Activated naive CD8-positive, alpha-beta T cell treated with anti-CD3 and anti-CD28 coated beads for 36 hours (primary cell): Measurements from ENCODE around the gene RTN3. TPM values are rescaled to one million over a fixed set of nuclear protein-coding genes. Genes with fewer than 3 reads are reported as not detected.

Experiments used
- DNase-seq: peaks from one replicate; pipeline ENCODE4 v3.0.0; 2021
- H3K27ac Mint-ChIP-seq: one replicate; pipeline ENCODE4 v1.8.0; 2022; ENCODE audit warnings: mild to moderate bottlenecking, moderate library complexity, mixed read lengths
- H3K27me3 Mint-ChIP-seq: one replicate; pipeline ENCODE4 v1.8.0; 2022; ENCODE audit warnings: mild to moderate bottlenecking, mixed read lengths
- H3K36me3 Mint-ChIP-seq: one replicate; pipeline ENCODE4 v1.8.0; 2021; ENCODE audit warnings: mild to moderate bottlenecking, mixed read lengths
- H3K4me1 Mint-ChIP-seq: one replicate; pipeline ENCODE4 v1.8.0; 2021; ENCODE audit warnings: mixed read lengths
- H3K4me3 Mint-ChIP-seq: one replicate; pipeline ENCODE4 v1.8.0; 2022; ENCODE audit warnings: mild to moderate bottlenecking, moderate library complexity, mixed read lengths
- H3K9me3 Mint-ChIP-seq: one replicate; pipeline ENCODE4 v1.8.0; 2022; ENCODE audit warnings: mixed read lengths
- total RNA-seq, 2 experiments: library from RNA; stranded (reverse); gene quantifications; one replicate each; pipeline ENCODE4 v1.2.3, GENCODE V29; 2021

The RTN3 gene
- total RNA-seq, 2 experiments from 2014 or later = 30.4 to 33.5 TPM

DNA sequence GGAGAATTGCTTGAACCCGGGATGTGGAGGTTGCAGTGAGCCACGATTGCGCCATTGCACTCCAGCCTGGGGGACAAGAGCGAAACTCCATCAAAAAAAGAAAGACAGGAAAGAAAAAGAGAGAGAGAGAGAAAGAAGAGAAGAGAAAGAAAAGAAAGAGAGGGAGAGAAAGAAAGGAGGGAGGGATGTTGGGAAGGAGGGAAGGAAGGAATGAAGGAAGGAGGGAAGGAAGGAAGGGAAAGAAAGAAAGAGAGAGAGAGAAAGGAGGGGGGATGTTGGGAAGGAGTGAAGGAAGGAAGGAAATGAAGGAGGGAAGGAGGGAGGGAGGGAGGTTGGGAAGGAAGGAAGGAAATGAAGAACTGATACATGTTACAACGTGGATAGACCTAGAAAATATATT, 119.6 kb downstream of the RTN3 start:
- Mint-ChIP-seq H3K4me1 (no peaks in the 10 kb centered on the region), H3K27ac (no peak overlapping the region), H3K36me3 (no peaks in the 10 kb centered on the region), H3K9me3 (no peaks in the 10 kb centered on the region), H3K4me3 (no peak overlapping the region), H3K27me3 (peaks cover 13% of the 10 kb centered on the region)
- DNase-seq = no peak

DNA sequence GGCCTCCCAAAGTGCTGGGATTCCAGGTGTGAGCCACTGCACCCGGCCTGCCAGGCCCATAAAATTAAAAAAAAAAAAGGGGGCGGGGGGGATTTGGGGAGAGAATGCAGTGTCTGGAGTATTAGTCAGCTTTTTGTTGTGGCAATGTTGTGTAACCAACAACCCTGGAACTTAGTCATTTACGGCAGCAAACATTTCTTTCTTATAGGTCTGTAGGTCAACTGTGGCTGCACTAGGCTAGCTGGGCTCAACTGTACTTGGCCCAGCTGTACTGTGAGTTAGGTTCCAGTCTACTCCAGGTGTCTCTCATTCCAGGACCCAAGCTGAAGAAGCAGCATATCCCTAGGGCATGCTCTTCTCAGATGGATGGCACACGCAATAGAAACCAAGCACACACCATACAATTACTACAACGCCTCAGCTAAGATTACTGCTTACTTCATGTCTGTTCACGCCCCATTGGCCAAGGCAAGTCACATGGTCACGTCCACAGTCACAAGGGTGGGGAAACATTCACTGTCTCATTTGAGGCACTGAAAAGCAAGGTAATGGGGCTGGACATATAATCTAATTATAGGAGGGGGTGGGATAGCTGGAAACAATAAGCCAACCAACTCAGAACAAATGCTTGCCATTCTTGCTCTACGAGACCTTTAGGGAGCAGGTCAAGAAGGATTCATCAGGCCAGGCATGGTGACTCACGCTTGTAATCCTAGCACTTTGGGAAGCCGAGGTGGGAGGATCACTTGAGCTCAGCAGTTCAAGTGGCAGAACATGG, 121.5 kb downstream of the RTN3 start:
- no peaks in the 10 kb centered on the region for H3K36me3 Mint-ChIP-seq

DNA sequence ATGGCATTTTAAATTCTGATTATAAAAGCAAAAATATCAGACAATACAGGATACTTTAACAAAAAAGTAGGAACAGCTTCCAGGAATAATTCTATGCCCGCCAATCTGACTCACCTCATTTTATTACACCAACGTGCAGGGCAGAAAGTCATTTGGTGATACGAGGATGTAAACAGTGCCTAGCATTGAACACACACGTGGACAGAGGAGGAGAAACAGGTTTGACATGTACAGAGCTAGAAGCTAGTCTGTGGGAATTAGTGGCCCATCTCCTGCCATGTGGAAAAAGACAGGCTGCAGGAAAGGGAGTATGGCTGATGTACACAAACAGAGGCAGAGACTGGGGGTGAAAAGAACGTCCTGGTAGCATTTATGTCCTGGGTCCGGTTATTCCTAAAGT, 123.0 kb downstream of the RTN3 start:
- Mint-ChIP-seq H3K36me3 (no peaks in the 10 kb centered on the region), H3K9me3 (no peaks in the 10 kb centered on the region)

More for the DNA sequence above, 121.5 kb downstream of the RTN3 start:
- H3K27ac Mint-ChIP-seq = no peak overlapping the region
- no peak overlapping the region for H3K4me3 Mint-ChIP-seq
- no peaks in the 10 kb centered on the region for H3K4me1 Mint-ChIP-seq
- no peak for DNase-seq
- peaks cover 13% of the 10 kb centered on the region for H3K27me3 Mint-ChIP-seq
- no peaks in the 10 kb centered on the region for H3K9me3 Mint-ChIP-seq

DNA sequence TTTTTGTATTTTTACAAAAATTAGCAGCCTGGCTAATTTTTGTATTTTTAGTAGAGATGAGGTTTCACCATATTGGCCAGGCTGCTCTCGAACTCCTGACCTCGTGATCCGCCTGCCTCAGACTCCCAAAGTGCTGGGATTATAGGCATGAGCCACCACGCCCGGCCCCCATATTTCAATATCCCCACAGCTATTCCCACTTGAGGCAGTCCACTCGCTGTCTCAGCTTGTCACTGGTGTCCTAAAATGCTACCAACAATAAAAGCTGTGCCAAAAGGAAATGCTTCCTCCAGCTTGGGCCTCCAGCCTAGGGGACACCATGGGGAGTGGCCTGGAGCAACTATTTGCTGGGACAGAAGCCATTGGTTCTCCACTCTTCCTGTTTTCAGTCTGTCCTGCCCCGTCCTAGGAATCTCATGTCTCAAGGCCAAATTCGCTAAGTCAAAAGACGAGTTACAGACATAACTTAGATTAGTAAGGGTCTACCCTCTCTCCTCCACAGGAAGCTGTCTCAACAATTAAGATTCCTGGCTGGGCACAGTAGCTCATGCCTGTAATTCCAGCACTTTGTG, 124.6 kb downstream of the RTN3 start:
- no peak for DNase-seq
- H3K27me3 Mint-ChIP-seq = peaks cover 2% of the 10 kb centered on the region
- no peak overlapping the region for H3K4me3 Mint-ChIP-seq
- no peaks in the 10 kb centered on the region for H3K9me3 Mint-ChIP-seq
- no peak overlapping the region for H3K27ac Mint-ChIP-seq
- no peaks in the 10 kb centered on the region for H3K36me3 Mint-ChIP-seq
- H3K4me1 Mint-ChIP-seq = no peaks in the 10 kb centered on the region

More for the DNA sequence above, 123.0 kb downstream of the RTN3 start:
- H3K4me1 Mint-ChIP-seq = no peaks in the 10 kb centered on the region
- H3K4me3 Mint-ChIP-seq = no peak overlapping the region
- no peak overlapping the region for H3K27ac Mint-ChIP-seq
- DNase-seq = no peak
- H3K27me3 Mint-ChIP-seq = peaks cover 9% of the 10 kb centered on the region

Other genes starting within 250 kb of the RTN3 start
- under 1 TPM in 1 of 2 experiments, not detected in 1; 0.18 TPM for gene PLAAT5, start 190.3 kb upstream of the RTN3 start, total RNA-seq
- not detected for gene LGALS12, start 175.4 kb upstream of the RTN3 start, total RNA-seq
- 10 to 100 TPM; 34.2 to 40.5 TPM for gene PLAAT4, start 144.7 kb upstream of the RTN3 start, total RNA-seq
- gene PLAAT2, start 118.1 kb upstream of the RTN3 start, total RNA-seq = 1 to 10 TPM in 1 of 2 experiments, under 1 TPM in 1; 0.52 to 1.0 TPM
- 1 to 10 TPM; 6.0 to 6.5 TPM for gene PLAAT3, start 67.1 kb upstream of the RTN3 start, total RNA-seq
- 10 to 100 TPM; 20.9 to 23.2 TPM for gene ATL3, start 10.1 kb upstream of the RTN3 start, total RNA-seq
- 1 to 10 TPM; 4.7 to 6.2 TPM for gene ZFTA, start 87.3 kb downstream of the RTN3 start, total RNA-seq
- 10 to 100 TPM; 29.3 to 29.5 TPM for gene SPINDOC, start 132.0 kb downstream of the RTN3 start, total RNA-seq
- 10 to 100 TPM; 27.7 to 29.0 TPM for gene MARK2, start 157.6 kb downstream of the RTN3 start, total RNA-seq
- gene RCOR2, start 235.7 kb downstream of the RTN3 start, total RNA-seq = under 1 TPM; 0.58 to 0.82 TPM